Astrocyte (in vitro differentiated cells and primary cell): ENCODE results near the gene SP4. TPM values are rescaled to one million over a fixed set of nuclear protein-coding genes. Genes with fewer than 3 reads are reported as not detected.

Experiments used
- DNase-seq: peaks from one replicate; pipeline ENCODE4 v3.0.0-alpha.2; 2010; ENCODE audit warnings: low read depth
- FAIRE-seq: peaks from 2 replicates; lab custom pipeline; 2011; peaks lifted over from hg19 to GRCh38; lab: Jason Lieb, UNC
- H2AFZ ChIP-seq: 2 replicates; pipeline ENCODE4 v1.6.0; 2012; ENCODE audit warnings: low read depth, low read length, inconsistent platforms
- H3K27ac ChIP-seq: 2 replicates; pipeline ENCODE4 v1.5.1; 2011; ENCODE audit warnings: low read depth, low read length, inconsistent platforms
- H3K27me3 ChIP-seq: 2 replicates; pipeline ENCODE4 v1.6.0; 2011; ENCODE audit warnings: low read length, inconsistent platforms; ENCODE audit not compliant: insufficient read depth
- H3K36me3 ChIP-seq: 2 replicates; pipeline ENCODE4 v1.5.1; 2011; ENCODE audit warnings: low read length, inconsistent platforms; ENCODE audit not compliant: insufficient read depth
- H3K4me1 ChIP-seq: 2 replicates; pipeline ENCODE4 v1.5.1; 2011; ENCODE audit warnings: low read length, inconsistent platforms; ENCODE audit not compliant: insufficient read depth
- H3K4me2 ChIP-seq: 2 replicates; pipeline ENCODE4 v1.6.0; 2012; ENCODE audit warnings: low read length, inconsistent platforms
- H3K4me3 ChIP-seq: 2 replicates; pipeline ENCODE4 v1.5.1; 2011; ENCODE audit warnings: low read depth, mild to moderate bottlenecking, low read length, inconsistent platforms; ENCODE audit not compliant: insufficient read depth
- H3K79me2 ChIP-seq: 2 replicates; pipeline ENCODE4 v1.6.0; 2012; ENCODE audit warnings: mild to moderate bottlenecking, low read length, inconsistent platforms; ENCODE audit not compliant: insufficient read depth
- H3K9ac ChIP-seq: 2 replicates; pipeline ENCODE4 v1.6.0; 2012; ENCODE audit warnings: mild to moderate bottlenecking, low read length, inconsistent platforms
- H3K9me3 ChIP-seq: 2 replicates; pipeline ENCODE4 v1.5.1; 2012; ENCODE audit warnings: low read depth, mild to moderate bottlenecking, low read length, inconsistent platforms; ENCODE audit not compliant: insufficient read depth
- H4K20me1 ChIP-seq: 2 replicates; pipeline ENCODE4 v1.6.0; 2012; ENCODE audit warnings: low read length, inconsistent platforms; ENCODE audit not compliant: insufficient read depth
- H3K27ac Mint-ChIP-seq: one replicate; pipeline ENCODE4 v1.8.0; 2021; ENCODE audit warnings: mild to moderate bottlenecking, mixed read lengths; ENCODE audit not compliant: unreplicated experiment
- H3K27me3 Mint-ChIP-seq: one replicate; pipeline ENCODE4 v1.8.0; 2021; ENCODE audit warnings: low read depth, mixed read lengths; ENCODE audit not compliant: unreplicated experiment
- H3K36me3 Mint-ChIP-seq: one replicate; pipeline ENCODE4 v1.8.0; 2021; ENCODE audit warnings: low read depth, mixed read lengths; ENCODE audit not compliant: unreplicated experiment
- H3K4me1 Mint-ChIP-seq: one replicate; pipeline ENCODE4 v1.8.0; 2021; ENCODE audit warnings: low read depth, mixed read lengths; ENCODE audit not compliant: unreplicated experiment
- H3K4me3 Mint-ChIP-seq: one replicate; pipeline ENCODE4 v1.8.0; 2021; ENCODE audit warnings: mild to moderate bottlenecking, moderate library complexity, mixed read lengths; ENCODE audit not compliant: unreplicated experiment
- H3K9me3 Mint-ChIP-seq: one replicate; pipeline ENCODE4 v1.8.0; 2021; ENCODE audit warnings: mild to moderate bottlenecking, mixed read lengths; ENCODE audit not compliant: unreplicated experiment
- EZH2 ChIP-seq: IDR thresholded peaks from 2 replicates; pipeline ENCODE4 v1.6.1; 2012; ENCODE audit warnings: mild to moderate bottlenecking, low read length, inconsistent platforms; ENCODE audit not compliant: insufficient read depth
- total RNA-seq: library from RNA; stranded (reverse); gene quantifications from 2 replicates; pipeline ENCODE4 v1.2.1, GENCODE V29; 2021
- TF ChIP-seq, protein P1 (sequence below): IDR thresholded peaks from 2 replicates; pipeline ENCODE4 v1.5.1; 2011; ENCODE audit warnings: low read depth, mild to moderate bottlenecking, inconsistent platforms, low read length, moderate library complexity; ENCODE audit not compliant: insufficient read depth

SP4 gene
- total RNA-seq, 1 donor from 2014 or later = 3.8 TPM

DNA sequence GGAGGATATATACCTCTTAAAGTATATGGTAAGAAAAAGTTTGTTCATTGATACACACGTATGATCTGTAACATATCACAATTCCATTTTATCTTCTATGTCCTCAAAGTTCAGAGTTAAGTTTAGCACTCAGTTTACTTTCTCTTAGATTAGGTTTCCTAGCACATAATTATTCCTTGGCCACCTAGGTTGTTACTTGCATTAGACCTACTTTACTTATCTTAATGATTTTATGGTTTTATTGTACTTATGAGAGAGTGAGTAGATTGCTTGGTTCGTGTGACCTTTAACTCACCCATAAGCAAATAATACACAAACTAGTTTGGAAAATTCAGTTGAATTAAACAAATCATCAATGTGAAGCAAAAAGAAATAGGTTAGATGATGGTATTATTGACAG, 33.9 kb upstream of the SP4 start:
- Mint-ChIP-seq H3K36me3 (no peaks in the 10 kb centered on the region), H3K4me3 (no peak overlapping the region), H3K4me1 (no peaks in the 10 kb centered on the region), H3K27ac (no peak overlapping the region), H3K27me3 (peaks cover 2% of the 10 kb centered on the region), H3K9me3 (no peaks in the 10 kb centered on the region)
- FAIRE-seq = no peak
- DNase-seq = no peak
- no peak for TF ChIP-seq EZH2
- TF ChIP-seq, protein P1, sequence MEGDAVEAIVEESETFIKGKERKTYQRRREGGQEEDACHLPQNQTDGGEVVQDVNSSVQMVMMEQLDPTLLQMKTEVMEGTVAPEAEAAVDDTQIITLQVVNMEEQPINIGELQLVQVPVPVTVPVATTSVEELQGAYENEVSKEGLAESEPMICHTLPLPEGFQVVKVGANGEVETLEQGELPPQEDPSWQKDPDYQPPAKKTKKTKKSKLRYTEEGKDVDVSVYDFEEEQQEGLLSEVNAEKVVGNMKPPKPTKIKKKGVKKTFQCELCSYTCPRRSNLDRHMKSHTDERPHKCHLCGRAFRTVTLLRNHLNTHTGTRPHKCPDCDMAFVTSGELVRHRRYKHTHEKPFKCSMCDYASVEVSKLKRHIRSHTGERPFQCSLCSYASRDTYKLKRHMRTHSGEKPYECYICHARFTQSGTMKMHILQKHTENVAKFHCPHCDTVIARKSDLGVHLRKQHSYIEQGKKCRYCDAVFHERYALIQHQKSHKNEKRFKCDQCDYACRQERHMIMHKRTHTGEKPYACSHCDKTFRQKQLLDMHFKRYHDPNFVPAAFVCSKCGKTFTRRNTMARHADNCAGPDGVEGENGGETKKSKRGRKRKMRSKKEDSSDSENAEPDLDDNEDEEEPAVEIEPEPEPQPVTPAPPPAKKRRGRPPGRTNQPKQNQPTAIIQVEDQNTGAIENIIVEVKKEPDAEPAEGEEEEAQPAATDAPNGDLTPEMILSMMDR = no peak
- Histone ChIP-seq H2AFZ (no peak overlapping the region), H3K27me3 (no peaks in the 10 kb centered on the region), H3K4me2 (no peak overlapping the region), H3K36me3 (no peaks in the 10 kb centered on the region), H3K9ac (no peak overlapping the region), H3K9me3 (no peaks in the 10 kb centered on the region), H3K4me1 (no peaks in the 10 kb centered on the region), H3K27ac (no peak overlapping the region), H4K20me1 (no peaks in the 10 kb centered on the region), H3K79me2 (no peaks in the 10 kb centered on the region), H3K4me3 (no peak overlapping the region)

DNA sequence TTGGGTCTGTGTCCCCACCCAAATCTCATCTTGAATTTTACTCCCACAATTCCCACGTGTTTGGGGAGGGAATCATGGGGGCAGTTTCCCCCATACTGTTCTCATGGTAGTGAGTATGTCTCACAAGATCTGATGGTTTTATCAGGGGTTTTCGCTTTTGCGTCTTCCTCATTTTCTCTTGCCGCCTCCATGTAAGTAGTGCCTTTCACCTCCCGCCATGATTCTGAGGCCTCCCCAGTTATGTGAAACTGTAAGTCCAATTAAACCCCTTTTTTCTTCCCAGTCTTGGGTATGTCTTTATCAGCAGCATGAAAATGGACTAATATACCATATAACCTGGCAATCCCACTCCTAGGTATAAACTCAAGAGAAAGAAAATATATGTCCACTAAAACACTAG, 25.9 kb upstream of the SP4 start:
- no peak overlapping the region for H3K4me3 Mint-ChIP-seq

More for the DNA sequence above, 25.9 kb upstream of the SP4 start:
- Histone ChIP-seq H3K9me3 (no peaks in the 10 kb centered on the region), H3K9ac (no peak overlapping the region), H3K27me3 (no peaks in the 10 kb centered on the region), H3K4me1 (no peaks in the 10 kb centered on the region), H3K27ac (no peak overlapping the region), H3K4me2 (no peak overlapping the region), H4K20me1 (no peaks in the 10 kb centered on the region), H3K79me2 (no peaks in the 10 kb centered on the region), H2AFZ (no peak overlapping the region), H3K4me3 (no peak overlapping the region), H3K36me3 (no peaks in the 10 kb centered on the region)
- H3K4me1 Mint-ChIP-seq = no peaks in the 10 kb centered on the region
- no peak overlapping the region for H3K27ac Mint-ChIP-seq
- no peaks in the 10 kb centered on the region for H3K36me3 Mint-ChIP-seq
- DNase-seq (no peak), FAIRE-seq (no peak)
- no peak for TF ChIP-seq EZH2
- TF ChIP-seq, protein P1 = no peak
- H3K9me3 Mint-ChIP-seq = no peaks in the 10 kb centered on the region
- no peaks in the 10 kb centered on the region for H3K27me3 Mint-ChIP-seq
